Activated naive CD4-positive, alpha-beta T cell treated with anti-CD3 and anti-CD28 coated beads, Interleukin-2, amount 50 U/mL, for 72 hours (primary cell): ENCODE results near the gene KCNK10. TPM values are rescaled to one million over a fixed set of nuclear protein-coding genes. Genes with fewer than 3 reads are reported as not detected.
"Not testable (repeated sequence)": the region's sequence is repeated elsewhere in the genome, so short reads cannot be mapped to it uniquely, and the experiment has no call there.

Experiments used
- ATAC-seq, 2 donors: fragments of 150-1000 bp; cut with Tn5 transposase; 2 replicates each; pipeline ENCODE4 v1.10.0; 2021; ENCODE audit warnings: mild to moderate bottlenecking in 2 of 2, moderate library complexity in 2 of 2
- DNase-seq, 2 donors: peaks; one replicate each; pipeline ENCODE4 v3.0.0; 2021 to 2022; ENCODE audit warnings: low spot score in 2 of 2
- H3K27ac Mint-ChIP-seq, 2 donors: one replicate each; pipeline ENCODE4 v1.8.0; 2022; ENCODE audit warnings: mild to moderate bottlenecking in 2 of 2, mixed read lengths in 2 of 2
- H3K36me3 Mint-ChIP-seq, 2 donors: one replicate each; pipeline ENCODE4 v1.8.0; 2022; ENCODE audit warnings: mixed read lengths in 2 of 2
- H3K9me3 Mint-ChIP-seq, 2 donors: one replicate each; pipeline ENCODE4 v1.8.0; 2022; ENCODE audit warnings: mixed read lengths in 2 of 2
- total RNA-seq, 2 donors: library from RNA; stranded (reverse); gene quantifications; one replicate each; pipeline ENCODE4 v1.2.3, GENCODE V29; 2022

KCNK10 gene
- total RNA-seq, 2 donors from 2014 or later: not detected

- ATAC-seq (no peak), DNase-seq (no peak)
- Mint-ChIP-seq H3K27ac (no peak overlapping the region), H3K9me3 (no peaks in the 10 kb centered on the region), H3K36me3 (no peaks in the 10 kb centered on the region)
Observed at GRCh38 chr14:88289996-88290395, 33.1 kb downstream of the KCNK10 start.

DNA sequence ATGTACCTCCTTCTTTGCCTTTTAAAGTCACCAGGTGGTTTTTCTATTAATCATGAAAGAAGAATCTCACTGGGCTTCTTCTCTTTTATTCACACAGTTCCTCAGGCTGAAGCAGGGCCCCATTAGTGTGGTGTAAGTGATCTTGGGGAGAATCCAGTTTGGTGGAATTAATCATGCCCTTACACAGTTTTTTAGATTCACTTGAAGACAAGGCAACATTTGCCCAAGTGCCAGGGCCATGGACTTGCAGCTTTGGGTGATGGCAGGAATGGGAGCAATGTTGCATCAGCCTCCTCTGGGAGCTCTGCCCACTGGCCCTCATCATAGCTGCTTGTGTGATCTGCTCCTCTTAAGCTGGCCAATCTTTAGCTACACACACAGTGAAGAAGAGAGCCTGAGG lies 33.8 kb downstream of the KCNK10 start:
- no peak overlapping the region for H3K27ac Mint-ChIP-seq
- ATAC-seq: peak in 1 of 2 donors; percentile 16
- no peak for DNase-seq
- no peaks in the 10 kb centered on the region for H3K9me3 Mint-ChIP-seq
- H3K36me3 Mint-ChIP-seq: no peaks in the 10 kb centered on the region

DNA sequence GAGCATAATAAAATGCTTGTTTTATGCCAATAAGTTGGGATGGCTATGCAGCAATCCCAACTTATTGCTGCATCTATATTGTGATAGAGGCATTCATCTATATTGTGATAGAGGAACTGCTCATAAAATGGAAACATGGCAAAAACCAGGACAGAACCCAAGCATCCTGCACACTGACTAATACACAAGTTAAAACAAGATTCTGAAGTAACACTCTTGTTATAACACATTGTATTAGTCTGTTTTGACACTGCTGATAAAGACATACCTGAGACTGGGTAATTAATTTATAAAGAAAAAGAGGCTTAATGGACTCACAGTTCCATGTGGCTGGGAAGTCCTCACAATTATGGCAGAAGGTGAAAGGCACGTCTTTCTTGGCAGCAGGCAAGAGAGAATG lies 36.8 kb downstream of the KCNK10 start:
- no peaks in the 10 kb centered on the region for H3K36me3 Mint-ChIP-seq

DNA sequence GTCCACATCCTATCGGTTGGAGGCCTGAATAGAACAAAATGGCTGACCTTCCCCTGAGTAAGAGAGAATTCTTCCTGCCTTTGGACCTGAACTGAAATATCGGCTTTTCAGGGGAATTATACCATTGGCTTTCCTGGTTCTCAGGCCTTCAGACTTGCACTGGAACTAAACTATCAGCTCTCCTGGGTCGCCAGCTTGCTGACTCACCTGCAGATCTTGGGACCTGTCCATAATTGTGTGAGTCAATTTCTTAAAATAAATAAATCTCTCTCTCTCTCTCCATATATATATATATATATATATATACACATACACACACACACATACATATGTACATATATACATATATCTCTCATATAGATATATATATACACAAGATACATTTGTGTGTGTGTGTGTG lies 41.6 kb downstream of the KCNK10 start:
- no peak for ATAC-seq
- no peaks in the 10 kb centered on the region for H3K9me3 Mint-ChIP-seq
- H3K36me3 Mint-ChIP-seq: no peaks in the 10 kb centered on the region

More for the DNA sequence above, 36.8 kb downstream of the KCNK10 start:
- DNase-seq (no peak), ATAC-seq (no peak)
- no peaks in the 10 kb centered on the region for H3K9me3 Mint-ChIP-seq
- no peak overlapping the region for H3K27ac Mint-ChIP-seq

DNA sequence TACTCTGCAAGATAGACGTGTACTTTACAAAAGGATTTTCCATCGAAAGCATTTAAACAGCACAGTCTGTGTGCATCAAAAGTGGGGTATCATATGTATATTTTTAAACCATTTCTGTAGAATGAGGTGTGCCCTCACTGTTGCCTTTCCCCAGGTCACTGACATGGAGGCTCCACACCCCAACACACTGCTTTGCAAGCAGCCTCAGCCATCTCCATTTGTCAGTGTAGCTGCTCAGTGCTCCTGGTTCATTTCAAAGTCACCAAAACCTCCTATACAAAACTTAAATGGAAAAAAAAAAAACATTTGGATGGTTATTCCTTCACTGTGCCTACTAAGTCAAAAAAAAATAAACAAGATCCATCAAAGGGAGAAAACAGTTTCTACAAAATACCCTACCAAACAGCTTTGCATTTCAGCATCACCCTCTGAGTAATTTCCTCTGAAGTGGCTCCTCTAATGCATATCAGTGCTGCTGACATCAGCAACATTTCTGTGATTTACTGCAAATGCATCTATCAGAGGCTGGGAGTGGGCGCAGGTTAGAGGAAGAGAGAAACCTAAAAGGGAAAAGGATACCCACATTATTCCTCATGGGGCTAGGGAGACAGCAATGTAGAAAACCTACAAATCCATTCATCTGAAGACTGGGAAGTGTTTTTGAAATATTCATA lies 46.0 kb downstream of the KCNK10 start:
- no peak for DNase-seq
- no peak for ATAC-seq
- Mint-ChIP-seq H3K36me3 (no peaks in the 10 kb centered on the region), H3K27ac (no peak overlapping the region), H3K9me3 (no peaks in the 10 kb centered on the region)

More for the DNA sequence above, 41.6 kb downstream of the KCNK10 start:
- no peak for DNase-seq
- no peak overlapping the region for H3K27ac Mint-ChIP-seq

- ATAC-seq: no peak
- no peak overlapping the region for H3K27ac Mint-ChIP-seq
- H3K9me3 Mint-ChIP-seq: no peaks in the 10 kb centered on the region
- no peaks in the 10 kb centered on the region for H3K36me3 Mint-ChIP-seq
- no peak for DNase-seq
Observed at GRCh38 chr14:88272390-88273269, 50.4 kb downstream of the KCNK10 start.

DNA sequence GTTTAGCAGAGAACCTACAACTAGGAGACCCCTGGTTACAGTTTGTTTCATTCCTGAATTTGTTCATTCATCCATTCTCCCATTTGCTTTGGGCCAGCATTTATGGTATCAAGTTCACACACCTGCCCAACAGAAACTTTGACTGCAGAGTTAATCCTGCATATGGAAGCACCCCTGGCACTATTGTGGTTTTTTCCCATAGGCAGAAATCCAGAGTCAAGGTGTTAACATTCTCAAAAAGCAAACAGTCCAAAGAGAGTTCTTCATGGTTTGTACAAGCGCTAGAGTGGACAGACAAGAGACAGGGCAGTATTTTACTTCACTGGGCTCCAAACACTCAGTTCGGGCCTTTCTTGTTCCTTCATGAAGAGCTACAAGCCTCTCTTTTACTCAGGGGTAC lies 51.9 kb downstream of the KCNK10 start:
- ATAC-seq (no peak), DNase-seq (no peak)

GRCh38 chr14:88270776-88271175 lies 52.3 kb downstream of the KCNK10 start:
- Mint-ChIP-seq H3K9me3 (no peaks in the 10 kb centered on the region), H3K27ac (no peak overlapping the region), H3K36me3 (no peaks in the 10 kb centered on the region)
- ATAC-seq (no peak), DNase-seq (no peak)

More for the DNA sequence above, 51.9 kb downstream of the KCNK10 start:
- no peaks in the 10 kb centered on the region for H3K9me3 Mint-ChIP-seq
- H3K27ac Mint-ChIP-seq: no peak overlapping the region
- no peaks in the 10 kb centered on the region for H3K36me3 Mint-ChIP-seq

GRCh38 chr14:88269806-88270420 lies 53.2 kb downstream of the KCNK10 start:
- no peaks in the 10 kb centered on the region for H3K36me3 Mint-ChIP-seq
- H3K9me3 Mint-ChIP-seq: no peaks in the 10 kb centered on the region
- DNase-seq: no peak
- H3K27ac Mint-ChIP-seq: no peak overlapping the region
- ATAC-seq: no peak

- Mint-ChIP-seq H3K27ac (no peak overlapping the region), H3K9me3 (no peaks in the 10 kb centered on the region), H3K36me3 (no peaks in the 10 kb centered on the region)
- no peak for DNase-seq
- no peak for ATAC-seq
Observed at GRCh38 chr14:88266474-88266873, 56.6 kb downstream of the KCNK10 start.

DNA sequence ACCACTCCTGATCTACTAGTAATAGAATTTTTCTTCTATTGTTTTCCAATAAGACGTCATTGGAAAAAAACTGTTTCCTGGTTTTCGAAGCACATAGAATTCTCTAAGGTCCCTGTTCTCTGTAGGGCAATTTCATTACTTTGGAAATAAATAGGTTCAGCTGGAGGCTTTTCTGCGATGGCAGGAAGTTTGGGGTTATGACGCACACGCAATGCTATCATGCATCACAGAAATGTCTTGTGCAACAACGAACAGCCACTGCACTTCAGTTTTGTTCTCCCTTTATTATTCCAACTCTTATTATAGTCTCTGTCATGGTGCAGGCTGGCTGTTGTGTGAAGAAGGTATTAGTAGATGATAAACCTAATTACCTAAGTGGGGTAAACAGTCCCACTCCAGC lies 59.0 kb downstream of the KCNK10 start:
- Mint-ChIP-seq H3K36me3 (no peaks in the 10 kb centered on the region), H3K9me3 (no peaks in the 10 kb centered on the region), H3K27ac (no peak overlapping the region)
- ATAC-seq (no peak), DNase-seq (no peak)

- not testable (repeated sequence) for DNase-seq, H3K27ac Mint-ChIP-seq, H3K9me3 Mint-ChIP-seq, ATAC-seq, H3K36me3 Mint-ChIP-seq
Observed at GRCh38 chr14:88261302-88261701, 61.8 kb downstream of the KCNK10 start.

- no peaks in the 10 kb centered on the region for H3K36me3 Mint-ChIP-seq
- no peak for DNase-seq
- H3K27ac Mint-ChIP-seq: no peak overlapping the region
- ATAC-seq: no peak
- no peaks in the 10 kb centered on the region for H3K9me3 Mint-ChIP-seq
Observed at GRCh38 chr14:88258021-88258420, 65.0 kb downstream of the KCNK10 start.

- Mint-ChIP-seq H3K36me3 (no peaks in the 10 kb centered on the region), H3K9me3 (no peaks in the 10 kb centered on the region), H3K27ac (no peak overlapping the region)
- ATAC-seq: no peak
- DNase-seq: no peak
Observed at GRCh38 chr14:88256997-88257950, 65.8 kb downstream of the KCNK10 start.

DNA sequence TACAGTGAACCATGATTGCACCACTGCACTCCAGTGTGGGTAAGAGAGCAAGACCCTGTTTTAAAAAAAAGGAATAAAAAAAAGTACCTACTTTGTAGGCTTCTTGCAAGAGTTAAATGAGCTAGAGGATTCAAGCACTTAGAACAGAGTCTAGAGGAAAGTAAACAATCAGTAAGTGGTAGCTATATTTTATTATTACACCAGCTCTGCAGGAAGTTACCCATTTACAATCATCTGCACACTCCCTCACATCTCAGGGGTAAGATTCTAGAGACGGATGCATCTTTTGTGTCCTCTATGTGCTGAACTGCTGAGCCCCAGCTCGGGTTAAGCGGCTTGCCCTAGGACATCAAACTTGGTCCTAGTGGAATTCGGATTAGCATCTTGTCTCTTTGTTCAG lies 67.3 kb downstream of the KCNK10 start:
- no peak for ATAC-seq
- no peak for DNase-seq
- Mint-ChIP-seq H3K9me3 (no peaks in the 10 kb centered on the region), H3K36me3 (no peaks in the 10 kb centered on the region), H3K27ac (no peak overlapping the region)

GRCh38 chr14:88255196-88255595 lies 67.9 kb downstream of the KCNK10 start:
- Mint-ChIP-seq H3K9me3 (no peaks in the 10 kb centered on the region), H3K36me3 (no peaks in the 10 kb centered on the region), H3K27ac (no peak overlapping the region)
- DNase-seq: no peak
- ATAC-seq: no peak
